Measurements from ENCODE around the gene TNFAIP8L1. TPM values are rescaled to one million over a fixed set of nuclear protein-coding genes. Genes with fewer than 3 reads are reported as not detected.

TNFAIP8L1 gene
- total RNA-seq, 4 donors from 2014 or later, result 4.5 to 12.0 (median 8.5) TPM

DNA sequence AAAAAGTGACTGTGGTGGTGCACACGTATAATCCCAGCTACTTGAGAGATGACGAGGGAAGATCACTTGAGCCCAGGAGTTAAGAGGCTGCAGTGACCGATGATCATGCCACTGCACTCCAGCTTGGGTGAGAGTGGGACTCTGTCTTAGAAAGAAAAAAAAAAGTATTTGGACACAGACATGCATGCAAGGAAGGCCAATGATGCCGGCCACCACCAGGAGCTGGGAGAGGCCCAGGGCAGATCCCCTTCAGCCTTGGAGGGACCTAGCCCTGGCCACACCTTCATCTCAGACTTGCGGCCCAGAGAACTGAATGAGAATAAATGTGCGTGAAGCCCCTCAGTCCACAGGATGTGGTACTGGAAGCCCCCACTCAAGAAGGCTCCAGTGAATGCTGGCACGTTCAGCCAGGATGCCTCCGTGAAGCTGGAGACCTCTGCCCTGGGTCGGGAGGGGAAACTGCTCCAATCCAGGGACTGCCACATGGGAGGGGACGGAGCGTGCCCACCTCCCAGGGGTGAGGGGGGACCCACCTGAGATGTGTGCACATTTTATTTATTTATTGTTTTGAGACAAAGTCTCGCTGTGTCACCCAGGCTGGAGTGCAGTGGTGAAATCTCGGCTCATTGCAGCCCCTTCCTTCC, 14.6 kb downstream of the TNFAIP8L1 start:
- peaks cover 0 to 23% (median 10%) of the 10 kb centered on the region in 4 donors for H3K36me3 ChIP-seq

DNA sequence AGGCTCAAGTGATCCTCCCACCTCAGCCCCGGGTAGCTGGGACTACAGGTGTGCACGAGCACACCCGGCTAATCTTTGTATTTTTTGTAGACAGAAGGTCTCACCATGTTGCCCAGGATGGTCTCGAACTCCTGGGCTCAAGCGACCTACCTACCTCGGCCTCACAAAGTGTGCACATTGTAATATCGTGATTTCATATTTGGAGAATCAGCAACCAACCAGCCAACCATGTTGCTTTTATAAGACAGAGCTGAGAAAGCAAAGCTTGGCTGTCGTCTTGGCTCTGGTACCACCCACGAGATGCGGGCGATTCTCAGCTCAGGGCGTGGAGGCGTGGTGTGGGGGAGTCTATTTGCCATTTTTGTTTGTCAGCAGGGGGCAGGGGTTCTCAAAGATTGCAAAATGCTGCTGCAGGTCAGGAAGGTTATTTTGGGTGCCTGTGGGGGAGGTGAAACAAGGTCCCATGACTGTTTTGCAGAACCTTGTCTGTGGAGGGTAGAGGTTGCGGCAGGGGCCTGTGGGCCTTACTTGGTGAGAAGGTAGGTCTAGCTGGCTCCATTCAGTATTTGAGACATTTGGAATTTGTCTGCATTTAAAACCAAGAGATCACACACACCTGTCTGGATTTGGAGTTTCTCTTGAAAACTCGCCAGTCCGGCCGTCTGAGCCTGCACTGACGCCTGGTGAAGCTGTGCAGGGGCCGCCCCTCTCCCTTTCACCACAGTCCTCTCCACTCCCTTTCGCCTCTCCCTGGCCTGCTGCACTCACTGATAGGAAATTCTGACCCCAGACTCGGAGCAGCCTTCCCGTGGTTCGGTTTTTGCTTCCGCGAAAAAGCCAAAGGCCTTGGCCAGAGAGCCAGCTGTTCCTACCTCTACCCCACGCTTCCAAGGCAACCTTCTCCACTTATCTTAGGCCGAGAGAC, 15.4 kb downstream of the TNFAIP8L1 start:
- in situ Hi-C loops (cut with MboI; ENCODE audit: low pct_ligation_motif_present in 1 of 4, low pct_unique_long_range_greater_than_20kb in 1 of 4, low sequenced_read_pairs in 3 of 4), result no loop called here
- Histone ChIP-seq H3K27me3 (no peaks in the 10 kb centered on the region), H3K36me3 (peaks cover 0 to 31% (median 14%) of the 10 kb centered on the region in 4 donors), H3K4me1 (no peaks in the 10 kb centered on the region), H3K9me3 (no peaks in the 10 kb centered on the region), H3K4me3 (no peak overlapping the region), H3K27ac (no peak overlapping the region)
- TF ChIP-seq POLR2A (IDR thresholded peaks at IDR 0.05), result no peak
- no peak for TF ChIP-seq EP300 (IDR thresholded peaks at IDR 0.05; ENCODE audit: low read depth)
- TF ChIP-seq, protein P1, sequence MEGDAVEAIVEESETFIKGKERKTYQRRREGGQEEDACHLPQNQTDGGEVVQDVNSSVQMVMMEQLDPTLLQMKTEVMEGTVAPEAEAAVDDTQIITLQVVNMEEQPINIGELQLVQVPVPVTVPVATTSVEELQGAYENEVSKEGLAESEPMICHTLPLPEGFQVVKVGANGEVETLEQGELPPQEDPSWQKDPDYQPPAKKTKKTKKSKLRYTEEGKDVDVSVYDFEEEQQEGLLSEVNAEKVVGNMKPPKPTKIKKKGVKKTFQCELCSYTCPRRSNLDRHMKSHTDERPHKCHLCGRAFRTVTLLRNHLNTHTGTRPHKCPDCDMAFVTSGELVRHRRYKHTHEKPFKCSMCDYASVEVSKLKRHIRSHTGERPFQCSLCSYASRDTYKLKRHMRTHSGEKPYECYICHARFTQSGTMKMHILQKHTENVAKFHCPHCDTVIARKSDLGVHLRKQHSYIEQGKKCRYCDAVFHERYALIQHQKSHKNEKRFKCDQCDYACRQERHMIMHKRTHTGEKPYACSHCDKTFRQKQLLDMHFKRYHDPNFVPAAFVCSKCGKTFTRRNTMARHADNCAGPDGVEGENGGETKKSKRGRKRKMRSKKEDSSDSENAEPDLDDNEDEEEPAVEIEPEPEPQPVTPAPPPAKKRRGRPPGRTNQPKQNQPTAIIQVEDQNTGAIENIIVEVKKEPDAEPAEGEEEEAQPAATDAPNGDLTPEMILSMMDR (IDR thresholded peaks at IDR 0.05), result no peak
- no peak for TF ChIP-seq POLR2AphosphoS5 (IDR thresholded peaks at IDR 0.05)
- no peak for DNase-seq
- intact Hi-C loops (cut with DNase I; ENCODE audit: low total_unique reads), result no loop called here
- 85% methylated on average over 27 of the region's 27 CpGs; no CpG with 5 or more reads in 1 of the 2 donors for WGBS, 2 donors (ENCODE audit: low coverage in 1 of 2)

More for the DNA sequence above, 14.6 kb downstream of the TNFAIP8L1 start:
- H3K27me3 ChIP-seq, result no peaks in the 10 kb centered on the region
- no peak for DNase-seq
- 81 to 89% methylated on average over 4 to 11 of the region's 13 CpGs for WGBS, 2 donors (ENCODE audit: low coverage in 1 of 2)
- H3K4me3 ChIP-seq, result no peak overlapping the region
- intact Hi-C loops (cut with DNase I; ENCODE audit: low total_unique reads), result no loop called here
- TF ChIP-seq, protein P1 (IDR thresholded peaks at IDR 0.05), result no peak
- TF ChIP-seq POLR2A (IDR thresholded peaks at IDR 0.05), result no peak
- TF ChIP-seq POLR2AphosphoS5 (IDR thresholded peaks at IDR 0.05), result no peak
- TF ChIP-seq EP300 (IDR thresholded peaks at IDR 0.05; ENCODE audit: low read depth), result no peak
- H3K4me1 ChIP-seq, result no peaks in the 10 kb centered on the region
- H3K9me3 ChIP-seq, result no peaks in the 10 kb centered on the region
- in situ Hi-C loops (cut with MboI; ENCODE audit: low pct_ligation_motif_present in 1 of 4, low pct_unique_long_range_greater_than_20kb in 1 of 4, low sequenced_read_pairs in 3 of 4), result no loop called here
- no peak overlapping the region for H3K27ac ChIP-seq

DNA sequence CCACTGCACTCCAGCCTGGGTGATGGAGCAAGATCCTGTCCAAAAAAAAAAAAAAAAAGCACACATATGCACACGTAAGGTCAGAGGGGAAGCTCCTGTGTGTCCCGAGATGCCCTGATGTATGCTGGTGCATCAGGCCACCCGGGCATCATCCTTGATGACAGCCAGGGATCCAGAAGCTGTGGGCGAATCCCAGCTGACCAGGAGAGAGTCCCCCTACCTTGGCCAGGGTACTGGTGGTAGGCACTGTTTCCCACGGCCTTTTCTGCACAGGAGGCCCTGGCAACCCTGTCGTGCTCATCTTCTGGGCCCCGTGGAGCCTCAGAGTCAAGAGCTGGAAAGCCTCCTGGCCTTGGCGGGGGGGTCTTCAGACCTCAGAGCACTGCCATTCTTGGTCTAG, 16.8 kb downstream of the TNFAIP8L1 start:
- peak overlapping the region in 1 of 4 donors; percentile 16 for H3K27ac ChIP-seq

More for the DNA sequence above, 16.8 kb downstream of the TNFAIP8L1 start:
- Histone ChIP-seq H3K9me3 (no peaks in the 10 kb centered on the region), H3K4me3 (no peak overlapping the region), H3K36me3 (peaks cover 0 to 34% (median 16%) of the 10 kb centered on the region in 4 donors), H3K27me3 (no peaks in the 10 kb centered on the region), H3K4me1 (no peaks in the 10 kb centered on the region)
- no peak for DNase-seq
- TF ChIP-seq EP300 (IDR thresholded peaks at IDR 0.05; ENCODE audit: low read depth), result no peak
- TF ChIP-seq POLR2AphosphoS5 (IDR thresholded peaks at IDR 0.05), result peak in 1 of 3 donors; percentile 9
- TF ChIP-seq, protein P1 (IDR thresholded peaks at IDR 0.05), result no peak
- TF ChIP-seq POLR2A (IDR thresholded peaks at IDR 0.05), result no peak
- in situ Hi-C loops (cut with MboI; ENCODE audit: low pct_ligation_motif_present in 1 of 4, low pct_unique_long_range_greater_than_20kb in 1 of 4, low sequenced_read_pairs in 3 of 4) (no loop called here), intact Hi-C loops (cut with DNase I; ENCODE audit: low total_unique reads) (no loop called here)
- 60 to 76% methylated on average over 1 to 5 of the region's 8 CpGs for WGBS, 2 donors (ENCODE audit: low coverage in 1 of 2)
